ENCODE measurements around the gene CEP128.
A peak's percentile ranks its signal among the peaks of the same experiment; 100 is the strongest.

The CEP128 gene

DNA sequence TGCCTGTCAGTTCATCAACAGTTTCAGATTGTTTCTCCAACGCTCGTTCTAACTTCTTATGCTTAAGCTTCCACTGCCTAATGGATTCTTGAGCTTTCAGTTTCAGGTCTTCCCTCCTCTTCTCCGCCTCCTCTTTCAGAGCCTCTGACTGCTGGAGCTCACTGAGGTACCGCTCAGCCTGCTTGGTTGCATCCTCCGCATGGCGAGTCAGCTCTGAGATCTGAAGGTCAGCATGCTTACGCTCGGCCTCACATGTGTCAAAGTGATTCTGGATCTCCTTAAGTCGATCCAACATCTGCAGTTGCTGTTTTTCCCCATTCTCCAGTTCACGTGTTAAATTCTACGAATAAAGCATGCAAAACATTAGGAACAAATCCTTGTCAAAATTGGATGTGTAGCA lies 148.8 kb downstream of the CEP128 start:
- Histone ChIP-seq H4K91ac (ENCODE audit: low read depth, low read length) (no peak overlapping the region), H2BK5ac (ENCODE audit: low read depth, low read length, poor library complexity) (no peak overlapping the region), H2AK5ac (ENCODE audit: low read length) (no peak overlapping the region), H3K36me3 (ENCODE audit: control insufficient read depth in 1 of 2, insufficient read depth in 2 of 2, low read length in 2 of 2) (no peaks in the 10 kb centered on the region), H3K4me1 (ENCODE audit: control insufficient read depth in 1 of 2, insufficient read depth in 2 of 2, low read length in 2 of 2) (no peaks in the 10 kb centered on the region), H2BK120ac (ENCODE audit: insufficient read depth, low read length, poor library complexity) (no peak overlapping the region), H3K9ac (ENCODE audit: low read length) (peak overlapping the region; percentile 22), H3K4ac (ENCODE audit: low read depth, low read length) (no peak overlapping the region), H3K18ac (ENCODE audit: low read length) (no peak overlapping the region), H3K79me2 (ENCODE audit: control insufficient read depth, insufficient read depth, low read length, poor library complexity) (no peaks in the 10 kb centered on the region), H3K27me3 (ENCODE audit: insufficient read depth, low read length) (no peaks in the 10 kb centered on the region), H3K4me3 (ENCODE audit: low read depth, low read length) (peak overlapping the region; percentile 53), H2AFZ (ENCODE audit: insufficient read depth, low read length, poor library complexity) (no peak overlapping the region), H2BK12ac (ENCODE audit: low read length) (no peak overlapping the region), H3K27ac (ENCODE audit: low read depth, low read length) (no peak overlapping the region), H3K9me3 (ENCODE audit: insufficient read depth, low read depth, low read length) (no peaks in the 10 kb centered on the region), H3K4me2 (ENCODE audit: low read length) (no peak overlapping the region), H3K14ac (ENCODE audit: low read length) (no peak overlapping the region), H3K23ac (ENCODE audit: low read length) (no peak overlapping the region), H4K8ac (ENCODE audit: low read depth, low read length) (no peak overlapping the region), H3K79me1 (ENCODE audit: low read length) (no peaks in the 10 kb centered on the region), H4K12ac (ENCODE audit: low read depth, low read length) (no peak overlapping the region)
- no peak for DNase-seq
- WGBS (ENCODE audit: extremely low coverage, insufficient coverage, insufficient read length): no CpG with 5 or more reads among the region's 11 CpGs

GRCh38 chr14:80787876-80788275 lies 153.7 kb downstream of the CEP128 start:
- Histone ChIP-seq H3K27ac (ENCODE audit: low read depth, low read length) (no peak overlapping the region), H2BK5ac (ENCODE audit: low read depth, low read length, poor library complexity) (no peak overlapping the region), H3K79me2 (ENCODE audit: control insufficient read depth, insufficient read depth, low read length, poor library complexity) (no peaks in the 10 kb centered on the region), H2AK5ac (ENCODE audit: low read length) (no peak overlapping the region), H4K91ac (ENCODE audit: low read depth, low read length) (no peak overlapping the region), H3K4me2 (ENCODE audit: low read length) (no peak overlapping the region), H3K27me3 (ENCODE audit: insufficient read depth, low read length) (no peaks in the 10 kb centered on the region), H3K9me3 (ENCODE audit: insufficient read depth, low read depth, low read length) (no peaks in the 10 kb centered on the region), H3K4me3 (ENCODE audit: low read depth, low read length) (no peak overlapping the region), H2AFZ (ENCODE audit: insufficient read depth, low read length, poor library complexity) (no peak overlapping the region), H2BK12ac (ENCODE audit: low read length) (no peak overlapping the region), H3K4ac (ENCODE audit: low read depth, low read length) (no peak overlapping the region), H2BK120ac (ENCODE audit: insufficient read depth, low read length, poor library complexity) (no peak overlapping the region), H3K9ac (ENCODE audit: low read length) (no peak overlapping the region), H3K23ac (ENCODE audit: low read length) (no peak overlapping the region), H3K79me1 (ENCODE audit: low read length) (no peaks in the 10 kb centered on the region), H3K18ac (ENCODE audit: low read length) (no peak overlapping the region), H3K36me3 (ENCODE audit: control insufficient read depth in 1 of 2, insufficient read depth in 2 of 2, low read length in 2 of 2) (no peaks in the 10 kb centered on the region), H3K14ac (ENCODE audit: low read length) (no peak overlapping the region), H3K4me1 (ENCODE audit: control insufficient read depth in 1 of 2, insufficient read depth in 2 of 2, low read length in 2 of 2) (no peaks in the 10 kb centered on the region), H4K8ac (ENCODE audit: low read depth, low read length) (no peak overlapping the region), H4K12ac (ENCODE audit: low read depth, low read length) (no peak overlapping the region)
- no CpG with 5 or more reads among the region's 1 CpG for WGBS (ENCODE audit: extremely low coverage, insufficient coverage, insufficient read length)
- DNase-seq: peak; percentile 31 to 74

- DNase-seq: peak in 1 of 2 donors; percentile 19
- H4K12ac ChIP-seq (ENCODE audit: low read depth, low read length): no peak overlapping the region
- H3K9me3 ChIP-seq (ENCODE audit: insufficient read depth, low read depth, low read length): no peaks in the 10 kb centered on the region
- no peak overlapping the region for H3K27ac ChIP-seq (ENCODE audit: low read depth, low read length)
- no peak overlapping the region for H3K4me2 ChIP-seq (ENCODE audit: low read length)
- H3K23ac ChIP-seq (ENCODE audit: low read length): no peak overlapping the region
- H2BK12ac ChIP-seq (ENCODE audit: low read length): no peak overlapping the region
- no peak overlapping the region for H2BK120ac ChIP-seq (ENCODE audit: insufficient read depth, low read length, poor library complexity)
- H3K18ac ChIP-seq (ENCODE audit: low read length): no peak overlapping the region
- WGBS (ENCODE audit: extremely low coverage, insufficient coverage, insufficient read length): no CpG with 5 or more reads among the region's 4 CpGs
- no peak overlapping the region for H3K4ac ChIP-seq (ENCODE audit: low read depth, low read length)
- H3K14ac ChIP-seq (ENCODE audit: low read length): no peak overlapping the region
- H3K9ac ChIP-seq (ENCODE audit: low read length): no peak overlapping the region
- H3K79me2 ChIP-seq (ENCODE audit: control insufficient read depth, insufficient read depth, low read length, poor library complexity): no peaks in the 10 kb centered on the region
- H4K91ac ChIP-seq (ENCODE audit: low read depth, low read length): no peak overlapping the region
- H3K27me3 ChIP-seq (ENCODE audit: insufficient read depth, low read length): no peaks in the 10 kb centered on the region
- H3K79me1 ChIP-seq (ENCODE audit: low read length): no peaks in the 10 kb centered on the region
- no peak overlapping the region for H2AFZ ChIP-seq (ENCODE audit: insufficient read depth, low read length, poor library complexity)
- H4K8ac ChIP-seq (ENCODE audit: low read depth, low read length): no peak overlapping the region
- H2BK5ac ChIP-seq (ENCODE audit: low read depth, low read length, poor library complexity): no peak overlapping the region
- no peak overlapping the region for H3K4me3 ChIP-seq (ENCODE audit: low read depth, low read length)
- H2AK5ac ChIP-seq (ENCODE audit: low read length): no peak overlapping the region
- no peaks in the 10 kb centered on the region for H3K4me1 ChIP-seq (ENCODE audit: control insufficient read depth in 1 of 2, insufficient read depth in 2 of 2, low read length in 2 of 2)
- H3K36me3 ChIP-seq (ENCODE audit: control insufficient read depth in 1 of 2, insufficient read depth in 2 of 2, low read length in 2 of 2): no peaks in the 10 kb centered on the region
These were observed 156.7 kb downstream of the CEP128 start for GRCh38 chr14:80784820-80785219.

DNA sequence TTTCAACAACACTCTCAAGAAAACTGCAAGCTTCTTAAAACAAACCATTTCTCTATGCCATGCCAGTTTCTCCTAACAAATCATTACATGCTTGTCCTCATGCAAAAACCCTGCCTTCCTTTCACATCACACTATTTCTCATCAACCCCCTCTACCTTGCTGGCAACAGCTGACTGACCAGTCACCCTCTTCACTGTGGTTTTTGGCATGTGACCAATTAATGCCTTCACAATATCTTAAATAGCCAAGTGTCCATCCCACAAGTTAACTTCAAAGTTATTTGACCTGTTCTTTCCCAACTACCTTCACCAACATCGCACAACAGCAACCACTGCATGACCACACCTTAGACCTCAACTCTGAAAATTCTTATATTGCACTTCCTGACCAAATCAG lies 159.6 kb downstream of the CEP128 start:
- Histone ChIP-seq H2BK5ac (ENCODE audit: low read depth, low read length, poor library complexity) (no peak overlapping the region), H3K79me1 (ENCODE audit: low read length) (no peaks in the 10 kb centered on the region), H3K27ac (ENCODE audit: low read depth, low read length) (no peak overlapping the region), H4K8ac (ENCODE audit: low read depth, low read length) (no peak overlapping the region), H2BK12ac (ENCODE audit: low read length) (no peak overlapping the region), H3K14ac (ENCODE audit: low read length) (no peak overlapping the region), H2AFZ (ENCODE audit: insufficient read depth, low read length, poor library complexity) (no peak overlapping the region), H3K27me3 (ENCODE audit: insufficient read depth, low read length) (no peaks in the 10 kb centered on the region), H3K9me3 (ENCODE audit: insufficient read depth, low read depth, low read length) (no peaks in the 10 kb centered on the region), H3K9ac (ENCODE audit: low read length) (no peak overlapping the region), H3K18ac (ENCODE audit: low read length) (no peak overlapping the region), H2AK5ac (ENCODE audit: low read length) (no peak overlapping the region), H3K4me3 (ENCODE audit: low read depth, low read length) (no peak overlapping the region), H3K4me1 (ENCODE audit: control insufficient read depth in 1 of 2, insufficient read depth in 2 of 2, low read length in 2 of 2) (no peaks in the 10 kb centered on the region), H3K23ac (ENCODE audit: low read length) (no peak overlapping the region), H4K12ac (ENCODE audit: low read depth, low read length) (no peak overlapping the region), H3K4me2 (ENCODE audit: low read length) (no peak overlapping the region), H2BK120ac (ENCODE audit: insufficient read depth, low read length, poor library complexity) (no peak overlapping the region), H3K36me3 (ENCODE audit: control insufficient read depth in 1 of 2, insufficient read depth in 2 of 2, low read length in 2 of 2) (no peaks in the 10 kb centered on the region), H3K4ac (ENCODE audit: low read depth, low read length) (no peak overlapping the region), H3K79me2 (ENCODE audit: control insufficient read depth, insufficient read depth, low read length, poor library complexity) (no peaks in the 10 kb centered on the region), H4K91ac (ENCODE audit: low read depth, low read length) (no peak overlapping the region)
- no CpG with 5 or more reads among the region's 1 CpG for WGBS (ENCODE audit: extremely low coverage, insufficient coverage, insufficient read length)
- no peak for DNase-seq
